Neural cell (in vitro differentiated cells): ENCODE data around the gene TAF1B. TPM values are rescaled to one million over a fixed set of nuclear protein-coding genes. Genes with fewer than 3 reads are reported as not detected.

Source experiments
- H2AFZ ChIP-seq: fragments of 200-600, 300-800 bp; sonication (generic), shearing (Covaris generic); 2 replicates; pipeline ENCODE4 v1.6.0; 2014; ENCODE audit warnings: low read depth, mild to moderate bottlenecking, antibody characterized with exemption, low read length, moderate library complexity
- H3F3A ChIP-seq: fragments of 200-600 bp; shearing (Covaris generic); 2 replicates; pipeline ENCODE4 v1.6.1; 2016; ENCODE audit warnings: mild to moderate bottlenecking, moderate library complexity, mixed read lengths, antibody characterized with exemption, low read length; ENCODE audit not compliant: insufficient read depth, poor library complexity, severe bottlenecking
- H3K27ac ChIP-seq: fragments of 200-600, 300-800 bp; sonication (generic), shearing (Covaris generic); 2 replicates; pipeline ENCODE4 v1.5.1; 2014; ENCODE audit warnings: mild to moderate bottlenecking, low read length, moderate library complexity
- H3K27me3 ChIP-seq: fragments of 300-800, 200-600 bp; sonication (generic), shearing (Covaris generic); 2 replicates; pipeline ENCODE4 v1.6.0; 2014; ENCODE audit warnings: mild to moderate bottlenecking, low read depth, low read length, moderate library complexity; ENCODE audit not compliant: insufficient read depth
- H3K36me3 ChIP-seq: fragments of 300-800, 200-600 bp; sonication (generic), shearing (Covaris generic); 2 replicates; pipeline ENCODE4 v1.5.1; 2014; ENCODE audit warnings: mild to moderate bottlenecking, antibody characterized with exemption, low read length, moderate library complexity; ENCODE audit not compliant: insufficient read depth
- H3K4me2 ChIP-seq: fragments of 300-800, 200-600 bp; sonication (generic), shearing (Covaris generic); 2 replicates; pipeline ENCODE4 v1.6.0; 2014; ENCODE audit warnings: mild to moderate bottlenecking, low read length
- H3K4me3 ChIP-seq: fragments of 300-800, 200-600 bp; sonication (generic), shearing (Covaris generic); 2 replicates; pipeline ENCODE4 v1.5.1; 2014; ENCODE audit warnings: mild to moderate bottlenecking, low read length, moderate library complexity
- H3K79me2 ChIP-seq: fragments of 200-600 bp; shearing (Covaris generic); replicated peaks from 2 replicates; pipeline ENCODE4 v1.6.0; 2014; ENCODE audit warnings: mild to moderate bottlenecking, low read length, moderate library complexity; ENCODE audit not compliant: insufficient read depth
- H3K9ac ChIP-seq: fragments of 300-800, 200-600 bp; sonication (generic), shearing (Covaris generic); 2 replicates; pipeline ENCODE4 v1.6.1; 2016; ENCODE audit warnings: mild to moderate bottlenecking, low read length, mixed read lengths
- H3K9me2 ChIP-seq: fragments of 200-600 bp; shearing (Covaris generic); 2 replicates; pipeline ENCODE4 v1.6.1; 2016; ENCODE audit warnings: mild to moderate bottlenecking, low read length, mixed read lengths; ENCODE audit not compliant: insufficient read depth
- H3K9me3 ChIP-seq: fragments of 200-600, 300-800 bp; sonication (generic), shearing (Covaris generic); 2 replicates; pipeline ENCODE4 v1.6.1; 2016; ENCODE audit warnings: mild to moderate bottlenecking, mixed run types, low read length, moderate library complexity, mixed read lengths
- H4K20me1 ChIP-seq: fragments of 200-600 bp; shearing (Covaris generic); 2 replicates; pipeline ENCODE4 v1.6.1; 2016; ENCODE audit warnings: mild to moderate bottlenecking, mixed run types; ENCODE audit not compliant: insufficient read depth
- EP300 ChIP-seq: fragments of 450-650 bp; conservative IDR thresholded peaks from 2 replicates; pipeline ENCODE4 v1.6.1; 2014; ENCODE audit warnings: antibody characterized with exemption, mild to moderate bottlenecking, moderate library complexity; ENCODE audit not compliant: poor library complexity, severe bottlenecking
- EZH2 ChIP-seq: fragments of 200-600, 300-800 bp; shearing (Covaris generic), sonication (generic); IDR thresholded peaks from 2 replicates; pipeline ENCODE4 v1.6.1; 2014; ENCODE audit warnings: antibody characterized with exemption, low read length, borderline replicate concordance, mild to moderate bottlenecking; ENCODE audit not compliant: insufficient read depth, poor library complexity, severe bottlenecking
- MXI1 ChIP-seq: fragments of 450-650 bp; conservative IDR thresholded peaks from 2 replicates; pipeline ENCODE4 v1.6.1; 2014; ENCODE audit warnings: antibody characterized with exemption, mild to moderate bottlenecking; ENCODE audit not compliant: poor library complexity, severe bottlenecking
- POLR2AphosphoS5 ChIP-seq: IDR thresholded peaks from 2 replicates; pipeline ENCODE4 v1.6.1; 2012
- RAD21 ChIP-seq: fragments of 450-650 bp; conservative IDR thresholded peaks from 2 replicates; pipeline ENCODE4 v1.6.1; 2014; ENCODE audit warnings: antibody characterized with exemption, mild to moderate bottlenecking, moderate library complexity
- SMC3 ChIP-seq: fragments of 450-650 bp; conservative IDR thresholded peaks from 2 replicates; pipeline ENCODE4 v1.6.1; 2014; ENCODE audit warnings: antibody characterized with exemption, mild to moderate bottlenecking, moderate library complexity; ENCODE audit not compliant: poor library complexity
- TAF1 ChIP-seq: IDR thresholded peaks from 2 replicates; pipeline ENCODE4 v1.6.1; 2012; ENCODE audit warnings: low read depth
- polyA plus RNA-seq: library from polyadenylated mRNA; depleted of rRNA; stranded (reverse); fragments of >200 nt; gene quantifications from 2 replicates; pipeline ENCODE4 v1.2.3, GENCODE V29; 2014
- TF ChIP-seq, protein P1 (sequence below): IDR thresholded peaks from 2 replicates; pipeline ENCODE4 v1.6.1; 2012; ENCODE audit warnings: borderline replicate concordance
- TF ChIP-seq, protein P2 (sequence below): fragments of 450-650 bp; IDR thresholded peaks from 2 replicates; pipeline ENCODE4 v1.5.1; 2014; ENCODE audit warnings: antibody characterized with exemption, mild to moderate bottlenecking, moderate library complexity; ENCODE audit not compliant: poor library complexity, severe bottlenecking

Gene TAF1B
- polyA plus RNA-seq, 1 donor from 2014 or later = 11.2 TPM

DNA sequence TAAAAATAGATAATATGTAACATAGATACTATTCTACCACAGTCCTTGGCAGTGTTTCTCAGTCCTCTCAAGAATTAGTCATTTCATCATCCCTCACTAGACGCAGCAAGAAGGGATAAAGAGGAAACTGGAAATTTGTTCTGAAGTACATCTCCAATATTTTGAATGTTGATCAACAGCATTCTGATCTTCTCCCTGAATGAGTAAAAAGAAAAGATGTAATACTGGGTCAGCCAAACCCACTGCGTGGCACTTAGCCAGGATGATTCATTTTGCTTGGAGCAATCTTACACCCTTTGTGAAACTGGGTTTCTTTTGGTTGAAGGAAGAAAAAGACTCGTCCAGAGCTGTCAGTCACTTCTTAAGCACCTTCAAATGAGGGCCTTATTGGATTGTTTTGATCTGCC lies 54.1 kb downstream of the TAF1B start:
- Histone ChIP-seq H3K36me3 (no peaks in the 10 kb centered on the region), H4K20me1 (no peaks in the 10 kb centered on the region), H3K79me2 (no peaks in the 10 kb centered on the region), H3K9me2 (no peaks in the 10 kb centered on the region), H3K4me3 (no peak overlapping the region), H3K9me3 (no peaks in the 10 kb centered on the region), H3F3A (no peaks in the 10 kb centered on the region), H2AFZ (no peak overlapping the region), H3K9ac (no peak overlapping the region), H3K4me2 (no peak overlapping the region), H3K27me3 (no peaks in the 10 kb centered on the region), H3K27ac (no peak overlapping the region)
- TF ChIP-seq EP300 (no peak), RAD21 (no peak), POLR2AphosphoS5 (no peak), TAF1 (no peak), MXI1 (no peak), EZH2 (no peak), SMC3 (no peak)
- TF ChIP-seq, protein P1, sequence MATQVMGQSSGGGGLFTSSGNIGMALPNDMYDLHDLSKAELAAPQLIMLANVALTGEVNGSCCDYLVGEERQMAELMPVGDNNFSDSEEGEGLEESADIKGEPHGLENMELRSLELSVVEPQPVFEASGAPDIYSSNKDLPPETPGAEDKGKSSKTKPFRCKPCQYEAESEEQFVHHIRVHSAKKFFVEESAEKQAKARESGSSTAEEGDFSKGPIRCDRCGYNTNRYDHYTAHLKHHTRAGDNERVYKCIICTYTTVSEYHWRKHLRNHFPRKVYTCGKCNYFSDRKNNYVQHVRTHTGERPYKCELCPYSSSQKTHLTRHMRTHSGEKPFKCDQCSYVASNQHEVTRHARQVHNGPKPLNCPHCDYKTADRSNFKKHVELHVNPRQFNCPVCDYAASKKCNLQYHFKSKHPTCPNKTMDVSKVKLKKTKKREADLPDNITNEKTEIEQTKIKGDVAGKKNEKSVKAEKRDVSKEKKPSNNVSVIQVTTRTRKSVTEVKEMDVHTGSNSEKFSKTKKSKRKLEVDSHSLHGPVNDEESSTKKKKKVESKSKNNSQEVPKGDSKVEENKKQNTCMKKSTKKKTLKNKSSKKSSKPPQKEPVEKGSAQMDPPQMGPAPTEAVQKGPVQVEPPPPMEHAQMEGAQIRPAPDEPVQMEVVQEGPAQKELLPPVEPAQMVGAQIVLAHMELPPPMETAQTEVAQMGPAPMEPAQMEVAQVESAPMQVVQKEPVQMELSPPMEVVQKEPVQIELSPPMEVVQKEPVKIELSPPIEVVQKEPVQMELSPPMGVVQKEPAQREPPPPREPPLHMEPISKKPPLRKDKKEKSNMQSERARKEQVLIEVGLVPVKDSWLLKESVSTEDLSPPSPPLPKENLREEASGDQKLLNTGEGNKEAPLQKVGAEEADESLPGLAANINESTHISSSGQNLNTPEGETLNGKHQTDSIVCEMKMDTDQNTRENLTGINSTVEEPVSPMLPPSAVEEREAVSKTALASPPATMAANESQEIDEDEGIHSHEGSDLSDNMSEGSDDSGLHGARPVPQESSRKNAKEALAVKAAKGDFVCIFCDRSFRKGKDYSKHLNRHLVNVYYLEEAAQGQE = no peak
- TF ChIP-seq, protein P2, sequence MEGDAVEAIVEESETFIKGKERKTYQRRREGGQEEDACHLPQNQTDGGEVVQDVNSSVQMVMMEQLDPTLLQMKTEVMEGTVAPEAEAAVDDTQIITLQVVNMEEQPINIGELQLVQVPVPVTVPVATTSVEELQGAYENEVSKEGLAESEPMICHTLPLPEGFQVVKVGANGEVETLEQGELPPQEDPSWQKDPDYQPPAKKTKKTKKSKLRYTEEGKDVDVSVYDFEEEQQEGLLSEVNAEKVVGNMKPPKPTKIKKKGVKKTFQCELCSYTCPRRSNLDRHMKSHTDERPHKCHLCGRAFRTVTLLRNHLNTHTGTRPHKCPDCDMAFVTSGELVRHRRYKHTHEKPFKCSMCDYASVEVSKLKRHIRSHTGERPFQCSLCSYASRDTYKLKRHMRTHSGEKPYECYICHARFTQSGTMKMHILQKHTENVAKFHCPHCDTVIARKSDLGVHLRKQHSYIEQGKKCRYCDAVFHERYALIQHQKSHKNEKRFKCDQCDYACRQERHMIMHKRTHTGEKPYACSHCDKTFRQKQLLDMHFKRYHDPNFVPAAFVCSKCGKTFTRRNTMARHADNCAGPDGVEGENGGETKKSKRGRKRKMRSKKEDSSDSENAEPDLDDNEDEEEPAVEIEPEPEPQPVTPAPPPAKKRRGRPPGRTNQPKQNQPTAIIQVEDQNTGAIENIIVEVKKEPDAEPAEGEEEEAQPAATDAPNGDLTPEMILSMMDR = no peak

DNA sequence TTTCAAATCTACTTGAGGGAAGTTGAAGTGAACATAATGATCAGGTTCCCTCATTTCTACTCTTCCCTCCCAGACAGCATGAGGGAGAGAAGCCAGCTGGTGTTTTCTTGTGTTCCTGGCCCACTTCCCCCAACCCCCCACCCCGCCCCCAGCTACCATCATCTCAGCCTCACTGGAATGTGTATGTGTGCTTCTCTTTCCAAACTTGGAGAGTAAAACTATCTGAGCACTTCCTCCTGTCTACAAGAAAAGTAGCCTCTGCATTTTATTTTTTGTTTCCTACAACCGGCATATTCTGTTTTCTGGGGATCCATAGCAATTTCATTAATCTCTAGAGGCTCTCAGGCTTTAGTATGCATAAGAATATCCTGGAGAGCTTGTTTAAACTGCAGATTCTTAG lies 54.6 kb downstream of the TAF1B start:
- TF ChIP-seq, protein P2 = no peak
- TF ChIP-seq RAD21 = no peak
- no peak for TF ChIP-seq EZH2
- TF ChIP-seq SMC3 = no peak
- TF ChIP-seq, protein P1 = no peak
- TF ChIP-seq MXI1 = no peak
- TF ChIP-seq POLR2AphosphoS5 = no peak
- no peak overlapping the region for H3K9ac ChIP-seq
- H4K20me1 ChIP-seq = no peaks in the 10 kb centered on the region
- H3K4me3 ChIP-seq = no peak overlapping the region
- H3K9me3 ChIP-seq = no peaks in the 10 kb centered on the region
- H3K9me2 ChIP-seq = no peaks in the 10 kb centered on the region
- no peak overlapping the region for H3K27ac ChIP-seq
- no peaks in the 10 kb centered on the region for H3K27me3 ChIP-seq
- H3K4me2 ChIP-seq = no peak overlapping the region
- no peaks in the 10 kb centered on the region for H3F3A ChIP-seq
- H3K79me2 ChIP-seq = no peaks in the 10 kb centered on the region
- H3K36me3 ChIP-seq = no peaks in the 10 kb centered on the region
- no peak overlapping the region for H2AFZ ChIP-seq
